Kidney (tissue), 14 donors: ENCODE data around the gene ZNF185. TPM values are rescaled to one million over a fixed set of nuclear protein-coding genes. Genes with fewer than 3 reads are reported as not detected.

Experiments used
- DNase-seq, 5 donors: peaks; one replicate each; pipeline ENCODE4 v3.0.0-alpha.2; 2013 to 2020
- FAIRE-seq: peaks from 2 replicates; lab custom pipeline; 2012; peaks lifted over from hg19 to GRCh38; lab: Jason Lieb, UNC
- H3K27ac ChIP-seq, 2 donors: one replicate each; pipeline ENCODE4 v1.7.0; 2013; ENCODE audit warnings: low read depth in 2 of 2, low read length in 2 of 2, inconsistent platforms in 1 of 2
- H3K27me3 ChIP-seq: one replicate; pipeline ENCODE4 v1.7.1; 2013; ENCODE audit warnings: low read length, inconsistent platforms; ENCODE audit not compliant: control insufficient read depth, insufficient read depth
- H3K36me3 ChIP-seq, 3 donors: one replicate each; pipeline versions ENCODE4 v1.7.0 to v1.7.1; 2013; ENCODE audit warnings: low read length in 3 of 3, control low read depth in 1 of 3, inconsistent platforms in 1 of 3; ENCODE audit not compliant: insufficient read depth in 3 of 3, control insufficient read depth in 2 of 3
- H3K4me1 ChIP-seq, 3 donors: one replicate each; pipeline versions ENCODE4 v1.7.0 to v1.7.1; 2013; ENCODE audit warnings: low read length in 3 of 3, inconsistent platforms in 1 of 3, low read depth in 1 of 3; ENCODE audit not compliant: control insufficient read depth in 2 of 3, insufficient read depth in 2 of 3
- H3K4me3 ChIP-seq, 3 donors: one replicate each; pipeline versions ENCODE4 v1.7.0 to v1.8.1; 2013; ENCODE audit warnings: low read length in 3 of 3, control low read depth in 1 of 3, inconsistent platforms in 1 of 3
- H3K9ac ChIP-seq, 3 donors: one replicate each; pipeline versions ENCODE4 v1.7.0 to v1.7.1; 2013; ENCODE audit warnings: low read length in 3 of 3, control low read depth in 1 of 3, inconsistent platforms in 1 of 3
- H3K9me3 ChIP-seq, 3 donors: one replicate each; pipeline versions ENCODE4 v1.7.0 to v1.7.1; 2013; ENCODE audit warnings: low read length in 3 of 3, control low read depth in 1 of 3, inconsistent platforms in 1 of 3; ENCODE audit not compliant: control insufficient read depth in 2 of 3, insufficient read depth in 1 of 3
- CTCF ChIP-seq: IDR thresholded peaks from 3 replicates; pipeline ENCODE4 v1.5.1; 2012; ENCODE audit warnings: mild to moderate bottlenecking, moderate library complexity, borderline replicate concordance; ENCODE audit not compliant: insufficient read depth; ENCODE audit errors: extremely low read depth
- intact Hi-C: fragments of 100-400 bp; cut with DNase I; formaldehyde crosslinking; loops from one replicate; pipeline ENCODE4 v1.11.1; 2022
- polyA plus RNA-seq: library from polyadenylated mRNA; stranded (reverse); fragments of 350-450 nt; fragmentation: Illumina TruSeq; extraction: RNeasy Lipid Tissue Mini Kit (QIAGEN cat#74804); gene quantifications from one replicate; pipeline ENCODE4 v1.2.3, GENCODE V29; 2014; ENCODE audit warnings: low read depth, low replicate concordance; ENCODE audit not compliant: insufficient read depth
- total RNA-seq: library from RNA; stranded (reverse); fragmentation: NEBNext Ultra II Directional; extraction: Animal tissue kit (Norgen Biotek cat#: 25700); gene quantifications from one replicate; pipeline ENCODE4 v1.2.1, GENCODE V29; 2021
- donor health status: control.
- donor health status: control.
- donor health status: control.
- donor health status: control.
- donor health status: control.
- donor health status: DM: yes; HTN: yes; CAD: no.
- donor health status: Normal renal cell carcinoma (clear cell type).

ZNF185 gene
- total and polyA plus RNA-seq, 2 donors from 2014 or later = 12.0 to 24.3 TPM

- TF ChIP-seq CTCF = no peak
- Histone ChIP-seq H3K9ac (no peak overlapping the region), H3K4me3 (no peak overlapping the region), H3K9me3 (no peaks in the 10 kb centered on the region), H3K36me3 (no peaks in the 10 kb centered on the region), H3K27me3 (no peaks in the 10 kb centered on the region), H3K4me1 (no peaks in the 10 kb centered on the region), H3K27ac (no peak overlapping the region)
- intact Hi-C loops = no loop called here
- FAIRE-seq = no peak
- no peak for DNase-seq
These were observed 20.1 kb downstream of the ZNF185 start for GRCh38 chrX:152917656-152918579.

- no peak for TF ChIP-seq CTCF
- intact Hi-C loops = no loop called here
- H3K9ac ChIP-seq = no peak overlapping the region
- no peaks in the 10 kb centered on the region for H3K36me3 ChIP-seq
- no peak for FAIRE-seq
- no peak overlapping the region for H3K27ac ChIP-seq
- no peaks in the 10 kb centered on the region for H3K9me3 ChIP-seq
- no peak for DNase-seq
- H3K4me3 ChIP-seq = no peak overlapping the region
- H3K27me3 ChIP-seq = no peaks in the 10 kb centered on the region
- no peaks in the 10 kb centered on the region for H3K4me1 ChIP-seq
These were observed 20.8 kb downstream of the ZNF185 start for GRCh38 chrX:152918707-152919106.

GRCh38 chrX:152923599-152923998 lies 25.7 kb downstream of the ZNF185 start:
- H3K4me1 ChIP-seq = no peaks in the 10 kb centered on the region
- intact Hi-C loops = no loop called here
- H3K9me3 ChIP-seq = no peaks in the 10 kb centered on the region
- H3K27ac ChIP-seq = no peak overlapping the region
- no peak overlapping the region for H3K4me3 ChIP-seq
- no peak for FAIRE-seq
- no peaks in the 10 kb centered on the region for H3K36me3 ChIP-seq
- TF ChIP-seq CTCF = no peak
- no peaks in the 10 kb centered on the region for H3K27me3 ChIP-seq
- no peak overlapping the region for H3K9ac ChIP-seq
- DNase-seq = no peak
